GM08714 (cell line): ENCODE measurements around the gene IRAG1.

ENCODE experiments used
- H3K4me3 ChIP-seq: fragments of 200-500 bp; sonication (Bioruptor generic); 2 replicates; pipeline ENCODE4 v1.5.1; 2014; ENCODE audit warnings: mild to moderate bottlenecking, low read length, inconsistent platforms
- ZNF274 ChIP-seq: IDR thresholded peaks from 2 replicates; pipeline ENCODE4 v1.6.1; 2012; ENCODE audit warnings: mild to moderate bottlenecking, low read depth, low read length

IRAG1 gene

GRCh38 chr11:10720881-10721376 is 27.4 kb upstream of the IRAG1 start:
- no peak for TF ChIP-seq ZNF274
- no peak overlapping the region for H3K4me3 ChIP-seq

GRCh38 chr11:10719616-10720015 is 26.1 kb upstream of the IRAG1 start:
- H3K4me3 ChIP-seq, result no peak overlapping the region
- TF ChIP-seq ZNF274, result no peak

- TF ChIP-seq ZNF274, result no peak
These were observed 23.1 kb upstream of the IRAG1 start for GRCh38 chr11:10716543-10717259.

GRCh38 chr11:10716122-10716521 is 22.6 kb upstream of the IRAG1 start:
- H3K4me3 ChIP-seq, result no peak overlapping the region

More at GRCh38 chr11:10716543-10717259, 23.1 kb upstream of the IRAG1 start:
- H3K4me3 ChIP-seq, result no peak overlapping the region

GRCh38 chr11:10715571-10715970 is 22.0 kb upstream of the IRAG1 start:
- H3K4me3 ChIP-seq, result no peak overlapping the region
- no peak for TF ChIP-seq ZNF274

More at GRCh38 chr11:10716122-10716521, 22.6 kb upstream of the IRAG1 start:
- no peak for TF ChIP-seq ZNF274

GRCh38 chr11:10709299-10710086 is 15.9 kb upstream of the IRAG1 start:
- H3K4me3 ChIP-seq, result no peak overlapping the region
- TF ChIP-seq ZNF274, result no peak

GRCh38 chr11:10708131-10708530 is 14.6 kb upstream of the IRAG1 start:
- no peak for TF ChIP-seq ZNF274
- H3K4me3 ChIP-seq, result no peak overlapping the region

- TF ChIP-seq ZNF274, result no peak
- H3K4me3 ChIP-seq, result no peak overlapping the region
These were observed 8.4 kb upstream of the IRAG1 start for GRCh38 chr11:10701982-10702381.

- no peak for TF ChIP-seq ZNF274
- H3K4me3 ChIP-seq, result no peak overlapping the region
These were observed 5.5 kb upstream of the IRAG1 start for GRCh38 chr11:10699072-10699471.

- H3K4me3 ChIP-seq, result no peak overlapping the region
- no peak for TF ChIP-seq ZNF274
These were observed 3.7 kb upstream of the IRAG1 start for GRCh38 chr11:10697323-10697620.

GRCh38 chr11:10696468-10697322 is 3.1 kb upstream of the IRAG1 start:
- TF ChIP-seq ZNF274, result no peak

GRCh38 chr11:10695833-10696232 is 2.3 kb upstream of the IRAG1 start:
- H3K4me3 ChIP-seq, result no peak overlapping the region
- TF ChIP-seq ZNF274, result no peak

More at GRCh38 chr11:10696468-10697322, 3.1 kb upstream of the IRAG1 start:
- no peak overlapping the region for H3K4me3 ChIP-seq

- H3K4me3 ChIP-seq, result no peak overlapping the region
- TF ChIP-seq ZNF274, result no peak
These were observed 1.1 kb upstream of the IRAG1 start for GRCh38 chr11:10694486-10695239.
